HG03558 (cell line): ENCODE data around the gene S100A1.
"Not testable (repeated sequence)": the region's sequence is repeated elsewhere in the genome, so short reads cannot be mapped to it uniquely, and the experiment has no call there.

Experiments
- ATAC-seq: cut with Tn5 transposase; IDR thresholded peaks from one replicate; pipeline ENCODE4 v1.9.1; 2021; ENCODE audit warnings: moderate number of reproducible peaks; ENCODE audit not compliant: unreplicated experiment; ENCODE audit errors: extremely low read depth

The S100A1 gene

GRCh38 chr1:153627715-153628626 lies at the start of gene S100A1:
Gene S100A1 (plus strand): TSS chr1:153628434. CDS start chr1:153630522, 2,088 bp downstream.
- no peak for ATAC-seq

- ATAC-seq = no peak
These were observed 49.7 kb upstream of the S100A1 start for GRCh38 chr1:153578490-153578889.

- ATAC-seq = no peak
These were observed 49.3 kb upstream of the S100A1 start for GRCh38 chr1:153578936-153579335.

- not testable (repeated sequence) for ATAC-seq
These were observed 45.4 kb upstream of the S100A1 start for GRCh38 chr1:153582836-153583235.

- not testable (repeated sequence) for ATAC-seq
These were observed 44.7 kb upstream of the S100A1 start for GRCh38 chr1:153583514-153583913.

GRCh38 chr1:153583976-153584375 lies 44.3 kb upstream of the S100A1 start:
- ATAC-seq = no peak

GRCh38 chr1:153585006-153585405 lies 43.2 kb upstream of the S100A1 start:
- no peak for ATAC-seq

- no peak for ATAC-seq
These were observed 41.9 kb upstream of the S100A1 start for GRCh38 chr1:153586347-153586746.

GRCh38 chr1:153587314-153587713 lies 40.9 kb upstream of the S100A1 start:
- no peak for ATAC-seq

GRCh38 chr1:153588033-153588432 lies 40.2 kb upstream of the S100A1 start:
- ATAC-seq = not testable (repeated sequence)

- no peak for ATAC-seq
These were observed 39.8 kb upstream of the S100A1 start for GRCh38 chr1:153588482-153588881.

GRCh38 chr1:153592748-153593147 lies 35.5 kb upstream of the S100A1 start:
- ATAC-seq = no peak

- ATAC-seq = no peak
These were observed 31.0 kb upstream of the S100A1 start for GRCh38 chr1:153597206-153597605.

GRCh38 chr1:153598309-153599172 lies 29.7 kb upstream of the S100A1 start:
- peak; percentile 89 for ATAC-seq

GRCh38 chr1:153599847-153600246 lies 28.4 kb upstream of the S100A1 start:
- no peak for ATAC-seq

- no peak for ATAC-seq
These were observed 25.5 kb upstream of the S100A1 start for GRCh38 chr1:153602749-153603148.

- no peak for ATAC-seq
These were observed 22.0 kb upstream of the S100A1 start for GRCh38 chr1:153606194-153606593.

- ATAC-seq = no peak
These were observed 20.9 kb upstream of the S100A1 start for GRCh38 chr1:153607381-153607780.

- no peak for ATAC-seq
These were observed 20.0 kb upstream of the S100A1 start for GRCh38 chr1:153608089-153608682.

GRCh38 chr1:153608742-153609584 lies 19.3 kb upstream of the S100A1 start:
- no peak for ATAC-seq
